KMS-11 (cell line): ENCODE measurements around the gene IGF2R.

Source experiments
- H2AFZ ChIP-seq: fragments of 200-600 bp; sonication (generic); 2 replicates; pipeline ENCODE4 v1.6.1; 2016; ENCODE audit warnings: antibody characterized with exemption, mixed run types, low read depth
- H3K27ac ChIP-seq: fragments of 200-600 bp; sonication (generic); 2 replicates; pipeline ENCODE4 v1.6.1; 2016; ENCODE audit warnings: mild to moderate bottlenecking, mixed run types
- H3K27me3 ChIP-seq: fragments of 200-600 bp; sonication (generic); 2 replicates; pipeline ENCODE4 v1.6.1; 2017; ENCODE audit warnings: mild to moderate bottlenecking, low read depth, mixed run types, moderate library complexity; ENCODE audit not compliant: insufficient read depth
- H3K36me3 ChIP-seq: fragments of 200-600 bp; sonication (generic); 2 replicates; pipeline ENCODE4 v1.6.1; 2017; ENCODE audit warnings: mild to moderate bottlenecking, mixed run types; ENCODE audit not compliant: insufficient read depth
- H3K4me1 ChIP-seq: fragments of 200-600 bp; sonication (generic); 2 replicates; pipeline ENCODE4 v1.6.1; 2016; ENCODE audit warnings: mild to moderate bottlenecking, low read depth, mixed run types; ENCODE audit not compliant: poor library complexity, severe bottlenecking
- H3K4me2 ChIP-seq: fragments of 200-600 bp; sonication (generic); 2 replicates; pipeline ENCODE4 v1.7.0; 2016; ENCODE audit warnings: mild to moderate bottlenecking, mixed run types
- H3K4me3 ChIP-seq: fragments of 200-600 bp; sonication (generic); IDR thresholded peaks from 2 replicates; pipeline ENCODE4 v1.6.1; 2017; ENCODE audit warnings: low read depth, low read length, mixed read lengths; ENCODE audit not compliant: insufficient read depth
- H3K79me2 ChIP-seq: fragments of 200-600 bp; sonication (generic); 2 replicates; pipeline ENCODE4 v1.6.1; 2016; ENCODE audit warnings: low read depth, mixed run types; ENCODE audit not compliant: insufficient read depth
- H3K9ac ChIP-seq: fragments of 200-600 bp; sonication (generic); 2 replicates; pipeline ENCODE4 v1.6.1; 2016; ENCODE audit warnings: mild to moderate bottlenecking, mixed run types
- H4K20me1 ChIP-seq: fragments of 200-600 bp; sonication (generic); 2 replicates; pipeline ENCODE4 v1.6.1; 2016; ENCODE audit warnings: mild to moderate bottlenecking, mixed run types; ENCODE audit not compliant: insufficient read depth
- CTCF ChIP-seq: fragments of 200-600 bp; sonication (generic); conservative IDR thresholded peaks from 2 replicates; pipeline ENCODE4 v1.6.1; 2017; ENCODE audit warnings: low read depth, mild to moderate bottlenecking, antibody characterized with exemption, low read length, moderate library complexity, mixed read lengths

Gene IGF2R

GRCh38 chr6:160027931-160028330, 59.0 kb downstream of the IGF2R start:
- H3K27ac ChIP-seq: peak overlapping the region; percentile 77
- no peak for TF ChIP-seq CTCF
- no peak overlapping the region for H3K4me3 ChIP-seq
- no peak overlapping the region for H3K9ac ChIP-seq
- H3K79me2 ChIP-seq: no peaks in the 10 kb centered on the region; the same call in 1 of the 2 replicates
- no peaks in the 10 kb centered on the region for H4K20me1 ChIP-seq
- no peaks in the 10 kb centered on the region for H3K27me3 ChIP-seq
- H3K4me2 ChIP-seq: peak overlapping the region; percentile 49; the same call in 1 of the 2 replicates
- H3K4me1 ChIP-seq: peaks cover 43% of the 10 kb centered on the region
- H3K36me3 ChIP-seq: 0 out of 2 replicates have a peak, but pooled peaks cover 4% of the 10 kb centered on the region
- H2AFZ ChIP-seq: no peak overlapping the region

- no peaks in the 10 kb centered on the region for H3K27me3 ChIP-seq
- H3K4me3 ChIP-seq: no peak overlapping the region
- H3K9ac ChIP-seq: peak overlapping the region; percentile 8; the same call in 1 of the 2 replicates
- H3K36me3 ChIP-seq: 0 out of 2 replicates have a peak, but pooled peaks cover 4% of the 10 kb centered on the region
- no peak overlapping the region for H2AFZ ChIP-seq
- H3K79me2 ChIP-seq: no peaks in the 10 kb centered on the region; the same call in 1 of the 2 replicates
- no peaks in the 10 kb centered on the region for H4K20me1 ChIP-seq
- H3K27ac ChIP-seq: peak overlapping the region; percentile 77
- H3K4me2 ChIP-seq: peak overlapping the region; percentile 49
- H3K4me1 ChIP-seq: peaks cover 43% of the 10 kb centered on the region
- TF ChIP-seq CTCF: no peak
These were observed 59.8 kb downstream of the IGF2R start for GRCh38 chr6:160028487-160029275.

- Histone ChIP-seq H4K20me1 (no peaks in the 10 kb centered on the region), H3K4me1 (peaks cover 43% of the 10 kb centered on the region), H3K9ac (no peak overlapping the region), H3K4me2 (peak overlapping the region; percentile 49), H3K79me2 (no peaks in the 10 kb centered on the region; the same call in 1 of the 2 replicates), H3K36me3 (0 out of 2 replicates have a peak, but pooled peaks cover 4% of the 10 kb centered on the region), H3K4me3 (no peak overlapping the region), H3K27me3 (no peaks in the 10 kb centered on the region), H3K27ac (peak overlapping the region; percentile 77), H2AFZ (no peak overlapping the region)
- no peak for TF ChIP-seq CTCF
These were observed 60.6 kb downstream of the IGF2R start for GRCh38 chr6:160029525-160029924.

- Histone ChIP-seq H2AFZ (no peak overlapping the region), H3K4me2 (peak overlapping the region; percentile 49; the same call in 1 of the 2 replicates), H3K27ac (peak overlapping the region; percentile 77), H3K27me3 (no peaks in the 10 kb centered on the region), H3K9ac (no peak overlapping the region; the same call in 1 of the 2 replicates), H3K4me3 (no peak overlapping the region), H3K4me1 (peaks cover 43% of the 10 kb centered on the region), H3K36me3 (0 out of 2 replicates have a peak, but pooled peaks cover 4% of the 10 kb centered on the region), H4K20me1 (no peaks in the 10 kb centered on the region), H3K79me2 (no peaks in the 10 kb centered on the region; the same call in 1 of the 2 replicates)
- no peak for TF ChIP-seq CTCF
These were observed 61.2 kb downstream of the IGF2R start for GRCh38 chr6:160030103-160030502.
